ENCODE measurements around the gene CD6. TPM values are rescaled to one million over a fixed set of nuclear protein-coding genes. Genes with fewer than 3 reads are reported as not detected.

CD6 gene
- total RNA-seq, 1 experiment from 2014 or later, result 0.05 TPM

DNA sequence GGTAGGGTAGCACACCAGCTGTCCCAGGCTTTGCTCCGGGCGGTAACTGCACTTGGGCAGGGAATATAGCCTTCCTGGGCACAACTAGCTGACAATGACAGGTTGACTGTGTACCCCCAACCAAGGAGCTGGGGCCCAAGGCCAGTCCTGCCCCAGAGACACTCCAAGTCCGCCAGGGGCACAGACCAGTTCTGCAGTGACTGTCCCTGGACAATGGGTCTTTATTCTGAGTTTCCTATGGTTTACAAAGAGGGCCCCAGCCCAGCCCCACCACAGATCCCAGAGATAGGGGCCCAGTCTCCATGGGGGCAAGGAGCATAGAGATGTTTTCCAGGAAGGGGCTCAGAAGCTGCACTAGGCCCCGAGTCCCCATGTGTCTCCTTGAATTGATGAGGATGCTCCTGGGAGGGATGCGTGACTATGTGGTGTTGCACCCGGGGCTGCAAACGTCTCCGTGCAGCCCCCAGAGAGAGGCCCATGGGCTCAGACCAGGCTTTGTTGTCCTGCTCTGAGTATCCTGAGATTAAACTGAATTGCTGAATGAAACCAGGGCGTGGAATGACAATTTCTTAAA, 48.4 kb downstream of the CD6 start:
- no peak overlapping the region for H3K4me3 ChIP-seq
- H3K27ac ChIP-seq, result no peak overlapping the region
- H3K9me3 ChIP-seq (replicated peaks), result no peaks in the 10 kb centered on the region
- peaks cover 3% of the 10 kb centered on the region; the same call in 1 of the 2 replicates for H3K27me3 ChIP-seq (replicated peaks)
- no peaks in the 10 kb centered on the region for H3K4me1 ChIP-seq (replicated peaks)
- H3K36me3 ChIP-seq, result no peaks in the 10 kb centered on the region
- no peak for DNase-seq (ENCODE audit: low read depth in 1 of 2, low spot score in 2 of 2)

DNA sequence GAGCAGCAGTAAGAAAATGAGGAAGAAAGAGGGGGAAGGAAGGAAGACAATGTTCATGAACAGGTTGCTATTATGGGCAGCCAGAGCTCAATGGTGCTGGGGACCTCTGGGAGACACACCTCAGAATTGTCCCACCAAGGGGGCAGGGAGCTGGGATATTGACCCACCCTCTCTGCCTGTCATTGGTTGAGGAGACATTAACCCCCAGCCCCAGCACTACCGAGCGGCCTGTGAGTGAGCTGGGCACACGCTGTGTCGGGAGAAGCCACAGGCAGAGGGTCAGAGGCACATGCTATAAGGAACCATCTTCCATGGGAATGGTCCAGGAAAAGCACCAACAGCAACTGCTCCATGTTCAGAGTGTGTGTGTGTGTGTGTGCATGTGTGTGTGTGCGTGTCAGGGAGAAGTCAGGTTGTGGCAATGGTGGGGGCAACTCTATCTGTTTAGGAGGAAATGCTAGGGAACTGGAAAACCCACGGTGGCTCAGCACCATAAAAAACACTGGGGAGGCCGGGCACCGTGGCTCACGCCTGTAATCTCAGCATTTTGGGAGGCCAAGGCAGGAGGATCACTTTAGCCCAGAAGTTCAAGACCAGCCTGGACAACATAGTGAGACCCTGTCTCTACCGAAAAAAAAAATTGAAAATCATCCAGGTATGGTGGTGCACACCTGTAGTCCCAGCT, 49.2 kb downstream of the CD6 start:
- Histone ChIP-seq H3K9me3 (replicated peaks) (no peaks in the 10 kb centered on the region), H3K4me1 (replicated peaks) (no peaks in the 10 kb centered on the region), H3K36me3 (no peaks in the 10 kb centered on the region), H3K27me3 (replicated peaks) (peaks cover 3% of the 10 kb centered on the region; the same call in 1 of the 2 replicates), H3K27ac (no peak overlapping the region), H3K4me3 (no peak overlapping the region)
- no peak for DNase-seq (ENCODE audit: low read depth in 1 of 2, low spot score in 2 of 2)

- H3K36me3 ChIP-seq, result no peaks in the 10 kb centered on the region
- no peak for DNase-seq (ENCODE audit: low read depth in 1 of 2, low spot score in 2 of 2)
- H3K4me3 ChIP-seq, result no peak overlapping the region
- no peak overlapping the region for H3K27ac ChIP-seq
- no peaks in the 10 kb centered on the region for H3K9me3 ChIP-seq (replicated peaks)
- no peaks in the 10 kb centered on the region for H3K4me1 ChIP-seq (replicated peaks)
- H3K27me3 ChIP-seq (replicated peaks), result peaks cover 5% of the 10 kb centered on the region; the same call in 1 of the 2 replicates
Measured at GRCh38 chr11:61021661-61022212, 50.3 kb downstream of the CD6 start.

GRCh38 chr11:61022311-61023085, 51.0 kb downstream of the CD6 start:
- DNase-seq (ENCODE audit: low read depth in 1 of 2, low spot score in 2 of 2), result no peak
- Histone ChIP-seq H3K27ac (no peak overlapping the region), H3K36me3 (no peaks in the 10 kb centered on the region), H3K4me1 (replicated peaks) (no peaks in the 10 kb centered on the region), H3K4me3 (no peak overlapping the region), H3K9me3 (replicated peaks) (no peaks in the 10 kb centered on the region), H3K27me3 (replicated peaks) (peaks cover 5% of the 10 kb centered on the region; the same call in 1 of the 2 replicates)

- Histone ChIP-seq H3K4me3 (no peak overlapping the region), H3K27me3 (replicated peaks) (peaks cover 5% of the 10 kb centered on the region; the same call in 1 of the 2 replicates), H3K4me1 (replicated peaks) (no peaks in the 10 kb centered on the region), H3K27ac (no peak overlapping the region), H3K9me3 (replicated peaks) (no peaks in the 10 kb centered on the region), H3K36me3 (no peaks in the 10 kb centered on the region)
- DNase-seq (ENCODE audit: low read depth in 1 of 2, low spot score in 2 of 2), result no peak
Measured at GRCh38 chr11:61023086-61023965, 51.8 kb downstream of the CD6 start.

GRCh38 chr11:61023966-61024295, 52.5 kb downstream of the CD6 start:
- H3K27ac ChIP-seq, result no peak overlapping the region
- H3K9me3 ChIP-seq (replicated peaks), result no peaks in the 10 kb centered on the region
- peaks cover 5% of the 10 kb centered on the region; the same call in 1 of the 2 replicates for H3K27me3 ChIP-seq (replicated peaks)
- no peak for DNase-seq (ENCODE audit: low read depth in 1 of 2, low spot score in 2 of 2)
- no peaks in the 10 kb centered on the region for H3K4me1 ChIP-seq (replicated peaks)
- no peaks in the 10 kb centered on the region for H3K36me3 ChIP-seq
- no peak overlapping the region for H3K4me3 ChIP-seq

DNA sequence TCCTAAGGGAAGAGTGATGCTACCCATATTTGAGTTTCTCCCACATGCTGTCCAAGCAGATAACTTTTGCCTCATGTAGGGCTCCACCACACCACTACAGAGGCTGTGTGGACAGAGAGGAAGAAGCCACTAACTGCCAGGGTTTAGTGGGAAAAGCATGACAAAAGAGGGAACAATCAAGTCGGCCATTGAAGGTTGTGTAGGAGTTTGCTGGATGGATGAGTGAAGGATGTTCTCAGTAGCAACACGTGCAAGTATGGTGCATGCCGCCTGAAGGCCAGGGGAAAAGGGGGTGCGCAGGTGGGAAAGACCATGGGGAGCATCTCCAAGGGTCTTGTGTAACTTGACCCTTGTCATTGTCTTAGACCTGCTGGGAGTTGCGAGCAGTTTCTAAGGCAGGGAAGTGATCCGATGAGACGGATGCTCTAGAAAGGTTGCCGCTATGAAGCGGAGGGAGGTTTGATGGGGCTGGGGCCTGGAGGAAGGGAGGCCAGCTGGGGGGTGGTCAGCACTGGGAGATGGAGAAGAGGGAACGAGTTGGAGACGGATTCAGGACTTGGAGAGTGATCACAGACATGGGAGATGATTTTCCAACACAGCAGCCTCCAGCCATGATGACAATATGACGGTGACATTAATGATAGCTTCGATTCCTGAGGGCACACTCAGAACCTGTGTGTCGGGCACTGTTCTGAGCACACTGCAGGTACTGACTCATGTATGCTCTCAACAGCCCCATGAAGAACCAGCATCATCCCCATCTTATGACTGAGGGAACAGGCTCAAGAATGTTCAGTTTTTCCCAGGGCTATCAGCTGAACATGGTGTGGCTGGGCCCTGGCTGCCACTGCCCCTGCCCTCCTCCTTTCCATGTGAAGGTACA, 53.7 kb downstream of the CD6 start:
- Histone ChIP-seq H3K27ac (no peak overlapping the region), H3K27me3 (replicated peaks) (peaks cover 5% of the 10 kb centered on the region; the same call in 1 of the 2 replicates), H3K4me3 (no peak overlapping the region), H3K9me3 (replicated peaks) (no peaks in the 10 kb centered on the region; the same call in 1 of the 2 replicates), H3K36me3 (no peaks in the 10 kb centered on the region), H3K4me1 (replicated peaks) (no peaks in the 10 kb centered on the region)
- DNase-seq (ENCODE audit: low read depth in 1 of 2, low spot score in 2 of 2), result no peak

- Histone ChIP-seq H3K9me3 (replicated peaks) (no peaks in the 10 kb centered on the region; the same call in 1 of the 2 replicates), H3K36me3 (no peaks in the 10 kb centered on the region), H3K27ac (no peak overlapping the region), H3K4me1 (replicated peaks) (no peaks in the 10 kb centered on the region), H3K27me3 (replicated peaks) (peaks cover 5% of the 10 kb centered on the region; the same call in 1 of the 2 replicates), H3K4me3 (no peak overlapping the region)
- no peak for DNase-seq (ENCODE audit: low read depth in 1 of 2, low spot score in 2 of 2)
Measured at GRCh38 chr11:61025821-61026120, 54.3 kb downstream of the CD6 start.

- no peak overlapping the region for H3K27ac ChIP-seq
- H3K4me1 ChIP-seq (replicated peaks), result no peaks in the 10 kb centered on the region
- H3K27me3 ChIP-seq (replicated peaks), result peaks cover 5% of the 10 kb centered on the region; the same call in 1 of the 2 replicates
- H3K9me3 ChIP-seq (replicated peaks), result no peaks in the 10 kb centered on the region; the same call in 1 of the 2 replicates
- no peaks in the 10 kb centered on the region for H3K36me3 ChIP-seq
- H3K4me3 ChIP-seq, result no peak overlapping the region
- DNase-seq (ENCODE audit: low read depth in 1 of 2, low spot score in 2 of 2), result no peak
Measured at GRCh38 chr11:61026121-61027031, 54.9 kb downstream of the CD6 start.

DNA sequence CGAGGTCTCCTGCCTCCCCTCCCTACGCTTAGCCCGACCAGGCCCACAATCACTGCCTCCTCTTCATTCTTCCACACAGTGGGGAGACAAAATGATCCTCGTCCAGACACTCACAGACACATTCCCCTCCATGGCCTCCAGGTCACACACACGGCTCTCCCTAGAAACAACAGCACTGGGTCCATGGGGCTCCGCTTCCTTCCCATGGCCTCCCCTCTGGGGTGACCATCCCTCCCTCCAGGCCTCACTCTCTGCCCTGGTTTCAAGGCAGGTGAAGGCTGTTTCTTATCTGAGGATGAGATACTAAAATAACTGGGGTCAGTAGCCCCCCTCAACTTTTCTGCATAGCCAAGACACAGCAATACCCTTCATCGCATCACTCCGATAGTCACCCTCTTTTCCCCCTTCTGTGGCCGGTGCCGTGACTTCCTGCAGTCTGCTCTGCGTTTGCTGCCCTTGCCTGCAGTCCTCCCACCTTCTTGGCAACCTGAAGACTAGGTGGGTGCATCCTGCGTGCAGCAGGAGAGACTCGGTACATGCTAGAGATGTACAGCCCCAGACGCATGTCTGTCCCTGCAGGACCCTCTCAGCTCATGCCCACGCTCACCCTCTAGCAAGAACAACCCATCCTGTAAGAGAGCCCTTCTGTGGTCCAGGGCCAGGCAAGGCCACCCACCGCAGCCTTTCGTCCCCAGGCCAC, 55.8 kb downstream of the CD6 start:
- no peaks in the 10 kb centered on the region for H3K36me3 ChIP-seq

GRCh38 chr11:61028135-61028729, 56.8 kb downstream of the CD6 start:
- no peaks in the 10 kb centered on the region for H3K4me1 ChIP-seq (replicated peaks)
- H3K27me3 ChIP-seq (replicated peaks), result peaks cover 7% of the 10 kb centered on the region; the same call in 1 of the 2 replicates
- H3K27ac ChIP-seq, result no peak overlapping the region
- no peaks in the 10 kb centered on the region for H3K36me3 ChIP-seq
- H3K4me3 ChIP-seq, result no peak overlapping the region
- H3K9me3 ChIP-seq (replicated peaks), result no peaks in the 10 kb centered on the region; the same call in 1 of the 2 replicates
- DNase-seq (ENCODE audit: low read depth in 1 of 2, low spot score in 2 of 2), result no peak

More for the DNA sequence above, 55.8 kb downstream of the CD6 start:
- H3K27ac ChIP-seq, result no peak overlapping the region
- no peaks in the 10 kb centered on the region for H3K4me1 ChIP-seq (replicated peaks)
- DNase-seq (ENCODE audit: low read depth in 1 of 2, low spot score in 2 of 2), result no peak
- H3K27me3 ChIP-seq (replicated peaks), result peaks cover 5% of the 10 kb centered on the region; the same call in 1 of the 2 replicates
- H3K4me3 ChIP-seq, result no peak overlapping the region
- no peaks in the 10 kb centered on the region; the same call in 1 of the 2 replicates for H3K9me3 ChIP-seq (replicated peaks)

Data from SJSA1 (cell line).